ENCODE measurements around the gene CHST8.
A peak's percentile ranks its signal among the peaks of the same experiment; 100 is the strongest.

CHST8 gene

GRCh38 chr19:33676999-33677665 lies 55.4 kb downstream of the CHST8 start:
- no peak for DNase-seq (ENCODE audit: extremely low read depth, low read depth)
- no peak for TF ChIP-seq CTCF (IDR thresholded peaks at IDR 0.05; ENCODE audit: low read depth, low read length, missing control alignments)

DNA sequence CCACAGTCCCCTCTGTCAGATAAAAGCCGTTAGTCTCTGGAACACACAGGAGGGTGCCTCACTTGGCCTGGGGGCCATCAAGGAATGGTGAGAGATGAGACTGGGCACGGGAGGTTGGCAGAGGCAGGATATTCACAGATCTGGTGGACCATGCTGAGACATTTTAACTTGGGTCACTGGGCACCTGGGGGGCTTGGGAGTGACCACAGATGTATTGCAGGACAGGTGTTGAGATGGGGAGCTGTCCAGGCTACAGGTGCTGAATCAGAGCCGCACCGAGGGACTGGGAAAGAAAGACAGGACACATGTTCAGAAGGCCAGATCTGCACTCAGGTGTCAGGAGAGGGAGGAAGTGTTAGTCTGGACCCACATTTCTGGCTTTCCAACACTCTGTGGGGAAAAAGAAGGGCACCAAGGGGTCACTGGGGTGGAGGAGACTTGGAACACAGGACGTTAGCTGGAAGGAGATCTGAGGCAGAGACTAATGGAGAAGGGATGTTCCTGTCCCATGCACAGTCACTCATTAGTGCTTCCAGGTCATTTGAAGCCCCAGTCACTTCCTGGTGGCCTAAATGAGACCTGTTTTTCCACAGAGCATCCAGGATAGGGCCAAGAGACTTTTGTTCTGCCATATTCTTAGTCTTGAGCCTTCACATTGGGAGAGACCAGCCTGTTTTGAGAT lies 56.1 kb downstream of the CHST8 start:
- no peak for TF ChIP-seq CTCF (IDR thresholded peaks at IDR 0.05; ENCODE audit: low read depth, low read length, missing control alignments)
- H3K4me3 ChIP-seq (replicated peaks; ENCODE audit: low read depth, low read length), result no peak overlapping the region
- DNase-seq (ENCODE audit: extremely low read depth, low read depth), result no peak

More at GRCh38 chr19:33676999-33677665, 55.4 kb downstream of the CHST8 start:
- H3K4me3 ChIP-seq (replicated peaks; ENCODE audit: low read depth, low read length), result no peak overlapping the region

DNA sequence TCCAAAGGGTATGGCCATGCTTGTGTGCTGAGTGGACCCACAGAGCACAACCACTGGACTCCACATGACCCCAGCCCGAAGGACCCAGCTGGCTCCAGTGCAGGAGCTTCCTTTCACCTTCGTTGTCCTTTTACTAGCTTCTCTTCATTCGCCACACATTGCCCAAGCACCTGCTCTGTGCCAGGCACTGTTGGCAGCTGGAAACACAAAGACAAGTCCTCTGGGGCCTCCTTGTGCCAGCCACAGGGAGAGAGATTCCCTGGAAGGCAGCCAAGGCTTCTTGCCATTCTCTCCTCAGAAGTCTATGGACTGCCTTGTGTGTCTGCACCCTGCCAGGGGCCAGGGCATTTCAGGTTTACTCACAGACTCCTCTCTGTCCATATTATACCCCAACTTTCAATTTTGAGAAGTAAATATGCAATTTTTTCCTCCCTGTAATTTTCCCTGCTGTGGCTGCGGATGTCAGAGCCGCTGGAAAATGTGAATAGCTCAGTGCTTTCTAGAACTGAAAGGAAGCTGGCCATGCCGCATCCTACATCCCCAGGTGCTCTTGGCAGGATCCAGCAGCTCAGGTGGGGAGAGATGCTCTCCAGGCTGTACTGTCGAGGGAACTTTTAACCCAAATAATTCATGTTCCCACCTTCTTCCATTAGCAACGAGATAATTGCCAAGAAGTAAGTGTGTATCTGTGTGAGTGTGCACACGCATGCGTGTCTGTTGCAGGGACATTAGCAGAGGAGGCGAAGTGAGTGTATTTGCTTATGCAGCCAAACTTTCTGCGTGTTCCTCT lies 57.2 kb downstream of the CHST8 start:
- no peak for DNase-seq (ENCODE audit: extremely low read depth, low read depth)
- H3K4me3 ChIP-seq (replicated peaks; ENCODE audit: low read depth, low read length), result no peak overlapping the region
- no peak for TF ChIP-seq CTCF (IDR thresholded peaks at IDR 0.05; ENCODE audit: low read depth, low read length, missing control alignments)

GRCh38 chr19:33679696-33680095 lies 57.9 kb downstream of the CHST8 start:
- DNase-seq (ENCODE audit: extremely low read depth, low read depth), result no peak
- no peak for TF ChIP-seq CTCF (IDR thresholded peaks at IDR 0.05; ENCODE audit: low read depth, low read length, missing control alignments)
- H3K4me3 ChIP-seq (replicated peaks; ENCODE audit: low read depth, low read length), result no peak overlapping the region

DNA sequence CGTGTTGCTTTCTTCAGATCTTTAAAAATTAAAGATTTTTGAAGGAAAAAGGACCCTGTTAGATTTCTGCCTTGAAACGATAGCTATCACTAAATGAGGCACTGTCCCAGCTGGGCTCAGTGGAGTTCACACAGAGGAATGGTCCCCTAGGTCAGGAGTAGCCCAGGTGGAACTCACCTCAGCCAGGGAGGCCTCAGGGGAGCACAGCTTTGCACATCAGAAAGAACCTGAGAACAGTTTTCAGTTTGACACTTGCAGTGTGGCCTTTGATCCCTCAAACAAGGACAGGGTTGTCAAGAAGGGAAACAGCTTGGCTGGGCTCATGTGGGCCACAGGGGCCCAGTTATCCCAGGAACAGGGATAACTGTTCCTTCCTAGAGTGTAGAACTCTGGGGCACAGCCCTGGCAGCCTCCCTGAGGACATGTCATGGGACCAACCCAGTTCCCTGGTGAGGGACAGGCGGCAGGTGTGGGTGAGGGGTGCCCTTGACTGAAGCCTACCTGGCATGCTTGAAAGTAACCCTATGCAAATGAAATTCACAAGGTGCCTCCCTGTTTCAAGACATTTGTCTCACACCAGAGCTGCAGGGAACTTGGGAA lies 59.4 kb downstream of the CHST8 start:
- TF ChIP-seq CTCF (IDR thresholded peaks at IDR 0.05; ENCODE audit: low read depth, low read length, missing control alignments), result no peak
- DNase-seq (ENCODE audit: extremely low read depth, low read depth), result no peak
- H3K4me3 ChIP-seq (replicated peaks; ENCODE audit: low read depth, low read length), result no peak overlapping the region

DNA sequence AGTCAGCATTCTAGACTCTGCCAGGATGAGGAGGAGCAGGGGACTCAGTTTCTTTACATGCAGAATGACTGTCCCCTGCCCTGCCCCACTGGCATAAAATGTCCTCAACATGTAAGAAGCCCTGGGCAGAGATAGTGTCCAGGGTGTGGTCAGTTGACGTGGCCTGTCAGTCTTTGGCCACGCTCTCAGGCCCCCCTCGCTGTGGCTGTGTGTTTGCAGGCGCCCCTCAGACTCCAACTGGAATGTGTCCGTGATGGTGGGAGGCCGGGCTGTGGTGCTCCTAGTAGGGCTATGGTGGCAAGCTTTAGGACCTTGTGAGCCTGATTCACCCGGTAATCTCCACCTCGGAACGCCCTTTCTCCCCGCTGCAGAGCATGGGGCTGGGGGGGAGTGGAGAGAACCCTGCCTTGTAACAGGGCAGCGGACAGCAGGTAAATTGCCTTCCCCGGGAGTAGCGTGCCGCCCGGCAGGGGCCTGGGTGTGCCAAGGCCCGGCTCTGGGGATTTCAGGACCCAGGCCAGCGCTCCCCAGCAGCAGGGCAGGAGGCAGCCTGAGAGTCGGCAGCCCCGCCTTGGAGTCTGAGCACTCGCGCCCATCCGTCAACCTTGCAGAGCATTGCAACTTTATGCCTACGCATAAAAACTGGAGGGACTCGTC lies 62.3 kb downstream of the CHST8 start:
- no peak for TF ChIP-seq CTCF (IDR thresholded peaks at IDR 0.05; ENCODE audit: low read depth, low read length, missing control alignments)
- H3K4me3 ChIP-seq (replicated peaks; ENCODE audit: low read depth, low read length), result no peak overlapping the region
- DNase-seq (ENCODE audit: extremely low read depth, low read depth), result peak; percentile 3

All from HFF-Myc (cell line).